Activated CD4-positive, alpha-beta T cell treated with anti-CD3 and anti-CD28 coated beads for 36 hours (primary cell): ENCODE results near the gene TAOK1. TPM values are rescaled to one million over a fixed set of nuclear protein-coding genes. Genes with fewer than 3 reads are reported as not detected.

Experiments used
- ATAC-seq: fragments of 200-7000 bp; cut with Tn5 transposase; one replicate; pipeline ENCODE4 v1.10.0; 2021; ENCODE audit warnings: mild to moderate bottlenecking, moderate library complexity
- CTCF ChIA-PET: fragments of 350-600 bp; sonication (Branson Sonifier 250); formaldehyde crosslinking; loops from one replicate; lab custom pipeline; 2021; ENCODE audit warnings: antibody characterized with exemption; lab: Charles Lee
- POLR2A ChIA-PET: fragments of 350-600 bp; sonication (Branson Sonifier 250); formaldehyde crosslinking; loops from one replicate; lab custom pipeline; 2021; ENCODE audit warnings: antibody characterized with exemption, inconsistent platforms; lab: Charles Lee
- DNase-seq: peaks from one replicate; pipeline ENCODE4 v3.0.0-alpha.2; 2020
- H3K27ac Mint-ChIP-seq: one replicate; pipeline ENCODE4 v1.8.0; 2021; ENCODE audit warnings: mixed read lengths
- H3K27me3 Mint-ChIP-seq: one replicate; pipeline ENCODE4 v1.8.0; 2021; ENCODE audit warnings: mixed read lengths
- H3K36me3 Mint-ChIP-seq: one replicate; pipeline ENCODE4 v1.8.0; 2021; ENCODE audit warnings: low read depth, mixed read lengths
- H3K4me1 Mint-ChIP-seq: one replicate; pipeline ENCODE4 v1.8.0; 2021; ENCODE audit warnings: mixed read lengths
- H3K4me3 Mint-ChIP-seq: one replicate; pipeline ENCODE4 v1.8.0; 2021; ENCODE audit warnings: mild to moderate bottlenecking, moderate library complexity, mixed read lengths
- H3K9me3 Mint-ChIP-seq: one replicate; pipeline ENCODE4 v1.8.0; 2021; ENCODE audit warnings: low read depth, mixed read lengths
- intact Hi-C, 2 experiments: fragments of 100-400 bp; cut with DNase I in 1 of 2; cut with micrococcal nuclease in 1 of 2; formaldehyde crosslinking; loops; one replicate each; pipeline versions ENCODE4 v1.14.2 to v1.15.1; 2022 to 2024; cut with DNase I, micrococcal nuclease
- total RNA-seq, 2 experiments: library from RNA; stranded (reverse); gene quantifications; one replicate each; pipeline ENCODE4 v1.2.3, GENCODE V29; 2021

TAOK1 gene
- total RNA-seq, 2 experiments from 2014 or later, result 29.9 to 35.1 TPM

DNA sequence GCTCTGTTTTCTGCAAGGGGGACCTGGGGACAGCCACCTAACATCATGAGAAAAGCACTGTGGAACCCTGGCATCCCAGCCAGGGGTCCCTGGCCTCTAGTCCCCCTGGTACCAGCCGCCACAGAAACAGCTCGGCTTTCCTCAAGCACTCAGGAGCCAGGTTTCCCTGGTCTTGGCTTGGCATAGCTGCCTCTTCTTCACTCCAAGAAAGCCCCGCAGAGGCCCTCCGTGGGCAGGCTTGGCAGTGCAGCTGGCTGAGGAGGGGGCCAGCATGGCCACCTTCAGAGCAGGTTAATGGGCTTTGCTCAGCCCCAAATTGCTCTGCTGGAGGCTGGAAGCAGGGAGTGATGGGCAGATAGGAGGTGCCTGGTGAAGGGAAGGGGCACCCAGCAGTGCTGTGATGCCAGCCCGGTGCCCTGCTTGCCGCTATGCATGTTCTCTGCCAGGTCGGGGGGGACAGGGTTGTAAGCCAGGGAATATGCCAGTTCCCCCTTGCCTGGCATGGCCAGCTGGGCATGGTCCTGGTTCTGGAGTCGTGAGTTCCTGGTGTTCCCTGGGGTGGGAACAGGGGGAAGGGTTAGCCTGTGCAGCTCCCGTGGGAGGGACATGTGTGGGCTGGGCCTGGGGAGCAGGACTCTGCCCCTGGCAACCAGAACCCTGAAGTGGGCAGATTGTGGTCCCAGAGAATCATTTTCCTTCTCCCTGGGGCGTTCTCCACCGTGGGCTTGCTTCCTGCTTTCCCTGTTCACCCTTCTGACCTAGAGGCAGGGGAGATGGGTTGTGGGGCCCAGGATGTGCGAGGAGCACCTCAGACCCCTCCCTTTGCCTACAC lies 206.0 kb downstream of the TAOK1 start:
- intact Hi-C loops, result no loop called here
- H3K36me3 Mint-ChIP-seq, result no peaks in the 10 kb centered on the region
- H3K4me1 Mint-ChIP-seq, result peaks cover 22% of the 10 kb centered on the region
- POLR2A ChIA-PET, result interaction anchor here (0.9 kb wide), 1 partner anchor 19 kb away, joined by 4 read pairs; no protein-coding TSS in a partner anchor
- H3K27me3 Mint-ChIP-seq, result no peaks in the 10 kb centered on the region
- ATAC-seq, result no peak
- H3K27ac Mint-ChIP-seq, result no peak overlapping the region
- CTCF ChIA-PET, result interaction anchor here (0.7 kb wide), 2 partner anchors 22 to 183 kb away, joined by 3 to 4 read pairs; no protein-coding TSS in a partner anchor
- no peak overlapping the region for H3K4me3 Mint-ChIP-seq
- DNase-seq, result no peak
- H3K9me3 Mint-ChIP-seq, result no peaks in the 10 kb centered on the region

GRCh38 chr17:29596811-29597210 lies 206.6 kb downstream of the TAOK1 start:
- DNase-seq (no peak), ATAC-seq (no peak)
- Mint-ChIP-seq H3K9me3 (no peaks in the 10 kb centered on the region), H3K4me3 (no peak overlapping the region), H3K27ac (no peak overlapping the region), H3K27me3 (no peaks in the 10 kb centered on the region), H3K4me1 (peaks cover 16% of the 10 kb centered on the region), H3K36me3 (no peaks in the 10 kb centered on the region)
- CTCF ChIA-PET, result interaction anchor here (0.6 to 1.0 kb wide), 3 partner anchors 20 to 234 kb away, joined by 3 to 4 read pairs (median 3); no protein-coding TSS in a partner anchor
- intact Hi-C loops, result no loop called here
- POLR2A ChIA-PET, result interaction anchor here (0.9 kb wide), 1 partner anchor 18 kb away, joined by 4 read pairs; no protein-coding TSS in a partner anchor

GRCh38 chr17:29597361-29598172 lies 207.4 kb downstream of the TAOK1 start:
- H3K27ac Mint-ChIP-seq, result no peak overlapping the region
- H3K36me3 Mint-ChIP-seq, result no peaks in the 10 kb centered on the region
- DNase-seq, result no peak
- peaks cover 8% of the 10 kb centered on the region for H3K4me1 Mint-ChIP-seq
- POLR2A ChIA-PET, result no interaction called here
- no peaks in the 10 kb centered on the region for H3K27me3 Mint-ChIP-seq
- no peak overlapping the region for H3K4me3 Mint-ChIP-seq
- H3K9me3 Mint-ChIP-seq, result no peaks in the 10 kb centered on the region
- intact Hi-C loops, result no loop called here
- no peak for ATAC-seq
- CTCF ChIA-PET, result interaction anchor here (0.6 to 1.0 kb wide), 2 partner anchors 19 to 234 kb away, joined by 3 read pairs; no protein-coding TSS in a partner anchor

Other genes starting within 250 kb of the TAOK1 start
- 10 to 100 TPM; 31.9 to 38.2 TPM for gene MYO18A, start 210.0 kb upstream of the TAOK1 start, total RNA-seq
- gene CRYBA1, start 143.5 kb upstream of the TAOK1 start, total RNA-seq, result not detected
- 10 to 100 TPM; 55.1 to 93.1 TPM for gene NUFIP2, start 96.2 kb upstream of the TAOK1 start, total RNA-seq
- gene ABHD15, start 176.7 kb downstream of the TAOK1 start, total RNA-seq, result 1 to 10 TPM; 7.2 to 8.6 TPM
- 10 to 100 TPM; 37.7 to 41.5 TPM for gene TP53I13, start 178.3 kb downstream of the TAOK1 start, total RNA-seq
- gene GIT1, start 199.3 kb downstream of the TAOK1 start, total RNA-seq, result 10 to 100 TPM; 60.5 to 74.1 TPM
- 10 to 100 TPM; 17.3 to 20.2 TPM for gene ANKRD13B, start 202.8 kb downstream of the TAOK1 start, total RNA-seq
- 10 to 100 TPM; 13.9 to 14.2 TPM for gene CORO6, start 232.5 kb downstream of the TAOK1 start, total RNA-seq